NB4 (cell line): ENCODE results near the gene ARHGAP18.

Experiments
- POLR2A ChIP-seq: IDR thresholded peaks from 2 replicates; pipeline ENCODE4 v1.6.1; 2011; ENCODE audit warnings: mild to moderate bottlenecking; ENCODE audit not compliant: insufficient read length; ENCODE audit errors: extremely low read depth
- TF ChIP-seq, protein P1 (sequence below): IDR thresholded peaks from one replicate; pipeline ENCODE4 v1.5.1; 2012; ENCODE audit warnings: low read depth, low read length

DNA sequence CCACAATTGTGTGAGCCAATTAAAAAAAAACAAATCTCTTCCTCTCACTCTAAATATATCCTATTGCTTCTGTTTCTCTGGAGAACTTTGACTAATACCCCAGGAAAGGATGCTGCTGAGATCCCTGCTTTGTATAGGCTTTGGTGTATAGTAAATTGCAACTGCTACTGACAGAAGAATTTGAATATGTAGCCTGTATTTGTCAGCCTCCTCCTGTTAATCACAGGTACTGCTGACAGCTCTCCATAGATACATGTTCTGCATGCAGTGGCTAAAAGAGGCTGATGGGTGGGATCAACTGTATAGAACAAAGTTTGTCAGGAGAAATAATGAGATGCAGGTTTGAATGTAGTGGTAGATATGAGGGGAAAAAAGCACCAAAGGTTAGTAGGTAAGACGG, 95.0 kb downstream of the ARHGAP18 start:
- TF ChIP-seq, protein P1, sequence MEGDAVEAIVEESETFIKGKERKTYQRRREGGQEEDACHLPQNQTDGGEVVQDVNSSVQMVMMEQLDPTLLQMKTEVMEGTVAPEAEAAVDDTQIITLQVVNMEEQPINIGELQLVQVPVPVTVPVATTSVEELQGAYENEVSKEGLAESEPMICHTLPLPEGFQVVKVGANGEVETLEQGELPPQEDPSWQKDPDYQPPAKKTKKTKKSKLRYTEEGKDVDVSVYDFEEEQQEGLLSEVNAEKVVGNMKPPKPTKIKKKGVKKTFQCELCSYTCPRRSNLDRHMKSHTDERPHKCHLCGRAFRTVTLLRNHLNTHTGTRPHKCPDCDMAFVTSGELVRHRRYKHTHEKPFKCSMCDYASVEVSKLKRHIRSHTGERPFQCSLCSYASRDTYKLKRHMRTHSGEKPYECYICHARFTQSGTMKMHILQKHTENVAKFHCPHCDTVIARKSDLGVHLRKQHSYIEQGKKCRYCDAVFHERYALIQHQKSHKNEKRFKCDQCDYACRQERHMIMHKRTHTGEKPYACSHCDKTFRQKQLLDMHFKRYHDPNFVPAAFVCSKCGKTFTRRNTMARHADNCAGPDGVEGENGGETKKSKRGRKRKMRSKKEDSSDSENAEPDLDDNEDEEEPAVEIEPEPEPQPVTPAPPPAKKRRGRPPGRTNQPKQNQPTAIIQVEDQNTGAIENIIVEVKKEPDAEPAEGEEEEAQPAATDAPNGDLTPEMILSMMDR = no peak
- no peak for TF ChIP-seq POLR2A
